GM21737 (cell line): ENCODE measurements around the gene HDX.
"Not testable (repeated sequence)": the region's sequence is repeated elsewhere in the genome, so short reads cannot be mapped to it uniquely, and the experiment has no call there.

Experiments used
- ATAC-seq: cut with Tn5 transposase; IDR thresholded peaks from one replicate; pipeline ENCODE4 v1.9.1; 2021; ENCODE audit warnings: mild to moderate bottlenecking, moderate library complexity; ENCODE audit not compliant: unreplicated experiment

Gene HDX, protein sequence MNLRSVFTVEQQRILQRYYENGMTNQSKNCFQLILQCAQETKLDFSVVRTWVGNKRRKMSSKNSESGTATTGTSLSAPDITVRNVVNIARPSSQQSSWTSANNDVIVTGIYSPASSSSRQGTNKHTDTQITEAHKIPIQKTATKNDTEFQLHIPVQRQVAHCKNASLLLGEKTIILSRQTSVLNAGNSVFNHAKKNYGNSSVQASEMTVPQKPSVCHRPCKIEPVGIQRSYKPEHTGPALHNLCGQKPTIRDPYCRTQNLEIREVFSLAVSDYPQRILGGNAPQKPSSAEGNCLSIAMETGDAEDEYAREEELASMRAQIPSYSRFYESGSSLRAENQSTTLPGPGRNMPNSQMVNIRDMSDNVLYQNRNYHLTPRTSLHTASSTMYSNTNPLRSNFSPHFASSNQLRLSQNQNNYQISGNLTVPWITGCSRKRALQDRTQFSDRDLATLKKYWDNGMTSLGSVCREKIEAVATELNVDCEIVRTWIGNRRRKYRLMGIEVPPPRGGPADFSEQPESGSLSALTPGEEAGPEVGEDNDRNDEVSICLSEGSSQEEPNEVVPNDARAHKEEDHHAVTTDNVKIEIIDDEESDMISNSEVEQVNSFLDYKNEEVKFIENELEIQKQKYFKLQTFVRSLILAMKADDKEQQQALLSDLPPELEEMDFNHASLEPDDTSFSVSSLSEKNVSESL

DNA sequence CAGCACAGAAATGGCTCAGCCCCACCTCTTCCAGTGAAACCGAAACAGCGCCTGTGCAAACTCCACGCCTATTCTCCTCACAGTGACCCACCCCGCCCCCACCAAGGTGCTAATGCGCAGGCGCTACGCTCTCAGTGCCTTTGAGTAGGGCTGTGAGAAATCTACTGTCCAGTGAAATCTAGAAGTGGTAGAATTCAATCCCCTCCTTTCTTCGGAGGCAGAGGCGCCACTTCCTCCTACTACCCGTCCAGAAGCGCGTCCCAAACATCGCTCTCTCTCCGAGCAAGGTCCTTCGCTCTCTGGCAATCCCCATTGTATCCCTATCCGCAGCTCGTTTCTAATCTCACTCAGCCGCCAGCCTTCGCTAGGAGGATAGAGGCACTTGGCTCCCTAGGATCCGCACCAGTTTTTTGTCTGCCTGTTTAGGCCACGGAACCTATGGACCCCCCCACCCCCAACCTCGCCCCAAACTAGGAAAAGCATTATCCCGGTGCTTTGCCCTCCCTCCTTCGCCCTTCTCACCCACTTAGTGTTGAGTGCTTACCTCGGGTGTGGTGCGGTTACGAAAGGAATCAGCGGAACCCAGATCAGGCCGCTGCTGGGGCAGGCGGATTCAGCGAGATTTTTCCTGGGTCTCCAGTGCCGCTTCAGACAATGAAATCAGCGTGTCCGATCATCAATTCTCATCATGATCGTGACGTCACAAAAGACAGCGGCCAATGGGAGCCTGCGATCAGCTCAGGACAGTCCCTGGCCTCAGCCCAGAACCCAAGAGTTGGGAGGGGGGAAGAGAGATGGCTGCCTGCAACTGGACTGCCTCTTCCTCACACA is at the start of gene HDX:
Gene HDX (minus strand): TSS at position 656 of the 831 bp plus-strand sequence. CDS start 27,056 bp downstream, outside the sequence.
- ATAC-seq: peak; percentile 98

DNA sequence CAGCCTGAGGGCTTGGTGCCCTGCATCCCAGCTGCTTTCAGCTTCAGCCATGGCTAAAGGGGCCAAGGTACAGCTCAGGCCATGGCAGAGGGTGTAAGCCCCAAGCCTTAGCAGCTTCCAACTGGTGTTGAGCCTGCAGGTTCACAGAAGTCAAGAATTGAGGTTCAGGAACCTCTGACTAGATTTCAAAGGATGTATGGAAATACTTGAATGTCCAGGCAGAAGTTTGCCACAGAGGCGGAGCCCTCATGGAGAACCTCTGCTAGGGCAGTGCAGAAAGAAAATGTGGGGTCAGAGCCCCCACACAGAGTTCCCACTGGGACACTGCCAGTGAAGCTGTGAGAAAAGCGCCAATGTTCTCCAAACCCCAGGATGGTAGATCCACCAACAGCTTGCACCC is 39.1 kb upstream of the HDX start:
- not testable (repeated sequence) for ATAC-seq

DNA sequence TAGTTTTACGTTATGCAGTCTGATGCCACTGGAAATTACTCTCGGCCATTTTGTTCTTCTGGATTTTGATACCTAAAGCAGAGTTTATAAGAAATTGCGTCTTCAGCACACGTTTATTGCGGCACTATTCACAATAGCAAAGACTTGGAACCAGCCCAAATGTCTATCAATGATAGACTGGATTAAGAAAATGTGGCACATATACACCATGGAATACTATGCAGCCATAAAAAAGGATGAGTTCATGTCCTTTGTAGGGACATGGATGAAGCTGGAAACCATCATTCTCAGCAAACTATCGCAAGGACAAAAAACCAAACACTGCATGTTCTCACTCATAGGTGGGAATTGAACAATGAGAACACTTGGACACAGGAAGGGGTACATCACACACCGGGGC is 35.4 kb upstream of the HDX start:
- ATAC-seq: not testable (repeated sequence)

DNA sequence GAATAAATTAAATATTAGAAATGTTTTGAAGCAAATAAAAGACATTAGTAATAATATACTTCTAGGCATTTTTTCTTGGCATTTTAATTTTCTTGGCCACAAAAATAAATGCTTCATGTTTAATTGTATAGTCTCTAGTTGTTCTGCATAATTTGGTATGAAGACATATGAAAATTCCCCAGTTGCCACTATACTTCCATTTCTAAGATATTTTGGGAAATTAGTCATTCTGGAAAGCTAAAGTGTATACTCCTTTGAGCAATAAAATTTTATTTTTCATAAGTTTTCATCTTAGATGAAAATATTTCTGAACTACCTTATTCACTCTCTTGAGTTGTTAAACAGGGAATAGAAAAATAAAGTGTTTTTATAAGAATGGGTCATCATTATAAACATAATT is 13.8 kb downstream of the HDX start:
- no peak for ATAC-seq

DNA sequence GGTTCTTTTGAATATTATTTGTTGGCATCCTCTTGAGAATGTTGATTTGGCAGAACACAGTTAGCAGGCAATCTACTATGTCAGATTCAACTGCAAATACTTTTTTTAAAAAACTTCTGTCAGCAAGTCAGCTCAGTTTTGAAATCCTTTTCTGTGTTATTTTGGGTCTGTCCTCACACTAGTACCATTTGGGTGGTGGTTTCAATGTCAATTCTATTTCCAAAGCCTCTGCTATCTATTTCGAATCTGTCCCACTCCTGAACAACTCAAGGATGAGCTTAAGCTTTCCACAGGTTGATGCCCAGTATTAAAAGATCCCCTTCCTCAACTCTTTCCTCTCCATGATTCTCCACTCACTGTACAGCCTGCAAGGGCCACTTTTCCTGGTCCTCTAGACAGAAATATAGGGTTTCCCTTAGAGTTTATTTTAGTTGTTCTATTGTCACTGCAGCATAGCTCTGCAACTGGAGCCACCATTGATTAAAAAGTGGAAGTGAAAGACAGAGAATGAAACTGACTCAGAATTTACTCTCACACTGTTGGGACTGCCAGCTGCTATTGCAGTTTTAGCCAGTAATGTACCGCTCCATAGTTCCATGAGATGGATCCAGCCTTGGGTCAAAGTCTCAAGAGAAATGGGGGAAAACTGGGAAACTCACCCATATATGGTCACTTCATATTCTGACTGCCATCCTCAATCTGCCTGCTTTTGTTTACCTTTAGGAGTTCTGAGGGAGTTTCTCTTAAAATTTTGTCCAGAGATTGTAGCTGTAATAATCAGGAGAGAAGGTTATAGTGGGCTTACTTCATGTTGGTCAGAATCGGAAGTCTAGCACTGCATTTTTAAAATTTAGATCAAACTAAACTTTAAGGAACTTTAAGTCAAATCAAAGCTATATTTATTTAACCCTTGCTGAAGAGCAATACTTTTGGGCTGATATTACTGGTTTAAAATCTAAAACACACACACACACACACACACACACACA is 14.6 kb downstream of the HDX start:
- peak; percentile 98 for ATAC-seq

DNA sequence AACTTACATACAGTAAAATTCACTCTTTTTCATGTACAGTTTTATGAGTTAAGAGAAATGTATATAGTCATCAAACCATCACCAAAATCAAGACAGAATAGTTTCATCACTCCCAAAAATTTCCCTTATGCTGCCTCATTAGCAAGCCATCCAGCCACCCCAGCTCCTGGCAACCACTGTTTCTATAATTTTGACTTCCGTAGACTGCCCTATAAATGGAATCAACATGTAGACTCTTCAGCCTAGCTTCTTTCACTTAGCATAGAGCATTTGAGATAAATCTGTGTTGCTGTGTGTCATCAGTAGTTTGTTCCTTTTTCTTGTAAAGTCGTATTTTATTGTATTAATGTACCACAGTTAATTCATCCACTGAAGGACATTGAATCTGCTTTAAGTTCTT is 23.2 kb downstream of the HDX start:
- no peak for ATAC-seq

DNA sequence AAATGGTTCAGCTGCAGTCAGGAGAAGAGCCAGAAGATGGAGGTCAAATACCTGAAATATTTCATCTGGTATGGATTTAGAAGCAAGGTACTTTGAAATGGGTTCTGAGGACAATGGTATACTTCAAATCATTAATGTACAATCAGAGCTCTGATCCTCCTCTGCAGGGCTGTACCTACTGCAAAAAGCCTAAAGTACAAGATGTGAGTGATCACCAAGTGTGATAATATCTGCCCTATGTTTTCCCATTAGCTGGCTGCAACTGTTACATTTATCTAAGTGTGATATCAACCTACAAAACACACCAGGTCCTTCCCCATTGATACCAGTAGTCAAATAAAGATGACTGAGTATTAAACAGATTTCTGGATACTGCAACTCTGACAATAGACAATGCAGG is 25.1 kb downstream of the HDX start:
- no peak for ATAC-seq

DNA sequence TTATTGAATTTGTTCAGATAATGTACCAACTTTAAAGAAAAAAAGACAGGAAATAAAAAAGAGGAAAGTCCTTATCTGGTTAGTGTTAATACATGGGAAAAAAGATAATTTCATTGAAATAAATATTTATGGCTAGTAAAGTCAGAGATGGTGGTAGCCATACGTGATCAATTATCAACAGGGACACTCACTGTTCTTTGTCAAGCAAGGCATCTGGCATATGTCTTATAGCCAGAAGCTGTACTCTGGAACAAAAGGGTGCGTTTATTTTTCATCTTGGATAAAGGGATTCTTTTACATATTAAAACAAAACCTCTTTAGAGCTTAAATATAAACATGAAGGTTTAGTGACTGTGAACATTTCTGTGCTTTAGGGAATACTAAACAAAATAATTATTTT is 26.7 kb downstream of the HDX start:
- ATAC-seq: no peak

DNA sequence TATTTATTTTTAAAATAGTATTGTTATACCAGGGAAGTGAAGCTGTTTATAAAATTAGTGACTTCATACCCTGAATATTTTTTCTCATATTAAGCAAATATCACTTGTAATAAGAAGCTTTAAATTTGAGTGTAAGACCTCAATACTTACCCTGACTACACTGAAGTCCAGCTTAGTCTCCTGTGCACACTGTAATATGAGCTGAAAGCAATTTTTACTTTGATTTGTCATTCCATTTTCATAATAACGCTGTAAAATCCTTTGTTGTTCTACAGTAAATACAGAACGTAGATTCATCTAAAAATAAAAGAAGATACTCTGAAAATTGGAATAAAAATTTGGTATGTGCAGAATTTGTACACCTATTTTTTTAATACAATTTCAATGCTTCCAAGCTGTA is 27.2 kb downstream of the HDX start:
- ATAC-seq: no peak

DNA sequence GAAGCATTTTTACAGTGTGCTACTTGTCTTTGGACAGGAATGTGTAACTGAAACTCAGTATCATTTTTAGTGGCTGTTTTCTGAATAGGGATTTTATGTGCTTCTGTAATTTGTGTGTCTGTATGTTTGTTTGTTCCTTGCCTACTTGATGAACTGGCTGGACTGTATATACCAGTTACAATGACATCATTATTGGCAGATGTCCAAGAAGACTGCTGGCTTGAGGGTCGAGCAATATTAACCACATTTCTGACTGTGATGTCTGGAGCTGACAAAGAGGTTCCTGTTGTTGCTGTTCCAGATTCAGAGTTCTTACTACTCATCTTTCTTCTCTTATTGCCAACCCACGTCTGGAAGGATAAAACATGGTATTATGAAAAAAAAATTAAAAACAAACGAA is 33.0 kb downstream of the HDX start:
- ATAC-seq: no peak

DNA sequence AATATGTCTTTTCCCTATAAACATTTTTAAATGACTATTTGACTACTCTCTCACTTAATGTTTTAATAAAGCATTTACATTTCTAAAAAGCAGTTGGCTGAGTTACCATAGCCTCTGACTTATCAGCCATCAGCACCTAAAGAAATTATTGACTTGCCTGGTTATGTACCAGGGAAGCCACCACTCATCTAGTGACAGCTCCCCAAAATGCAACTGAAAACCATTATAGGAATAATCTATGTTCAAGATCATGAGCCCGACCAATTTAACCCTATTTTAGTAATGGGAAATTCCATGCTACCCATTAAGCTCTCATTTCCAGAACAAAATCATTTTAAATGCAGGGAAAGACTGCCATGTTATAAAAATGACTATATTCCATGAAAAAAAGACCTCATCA is 34.4 kb downstream of the HDX start:
- ATAC-seq: no peak

DNA sequence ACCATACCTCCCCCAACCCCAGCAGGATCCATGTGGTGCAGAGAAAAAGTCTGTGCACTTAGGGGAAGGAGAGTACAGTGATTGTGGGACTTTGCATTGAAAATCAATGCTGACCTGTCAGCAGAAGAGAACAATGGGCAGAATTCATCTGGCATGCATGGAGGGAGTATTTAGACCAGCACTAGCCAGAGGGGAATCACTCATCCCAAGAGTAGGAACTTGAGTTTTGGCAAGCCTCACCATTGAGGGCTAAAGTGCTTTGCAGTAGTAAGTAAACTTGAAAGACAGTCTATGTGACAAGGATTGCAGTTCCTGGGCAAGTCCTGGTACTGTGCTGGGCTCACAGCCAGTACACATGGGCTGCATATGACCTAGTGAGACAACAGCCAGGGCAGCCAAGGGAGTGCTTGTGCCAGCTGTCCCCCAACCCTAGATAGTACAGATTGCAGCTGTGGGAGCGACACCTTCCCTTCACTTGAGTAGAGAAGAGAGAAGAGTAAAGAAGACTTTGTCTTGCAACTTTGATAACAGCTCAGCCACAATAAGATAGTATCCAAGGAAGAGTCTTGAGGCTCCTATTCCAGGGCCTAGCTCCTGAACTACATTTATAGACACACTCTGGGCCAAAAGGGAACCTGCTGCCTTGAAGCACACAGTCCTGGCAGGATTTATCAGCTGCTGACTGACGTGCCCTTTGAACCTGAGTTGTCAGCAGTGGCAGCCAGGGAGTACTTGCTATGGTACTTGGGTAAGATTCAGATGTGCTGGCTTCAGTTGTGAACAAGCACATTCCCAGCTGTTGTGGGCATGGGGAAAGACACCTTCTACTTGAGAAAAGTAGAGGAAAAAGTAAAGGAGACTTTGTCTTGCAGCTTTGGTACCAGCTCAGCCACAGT is 48.7 kb downstream of the HDX start:
- ATAC-seq: no peak

DNA sequence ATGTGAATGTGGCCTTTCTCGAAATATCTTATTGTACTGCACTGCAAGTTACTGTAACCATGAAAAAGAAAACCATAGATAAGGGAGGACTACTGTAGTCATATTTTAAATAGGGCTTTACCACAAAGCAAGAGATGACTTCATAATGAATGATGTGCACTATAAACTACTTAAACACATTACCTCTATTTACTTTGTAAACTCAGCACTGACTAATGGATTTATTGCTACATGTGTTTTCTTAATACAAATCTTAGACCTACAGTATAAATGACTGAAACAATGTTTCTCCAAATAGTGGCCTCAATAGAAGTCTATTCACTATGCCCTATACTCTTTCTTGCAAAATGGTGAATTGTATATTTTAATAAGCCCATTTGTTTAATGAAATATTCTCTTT is 61.1 kb downstream of the HDX start:
- ATAC-seq: no peak

DNA sequence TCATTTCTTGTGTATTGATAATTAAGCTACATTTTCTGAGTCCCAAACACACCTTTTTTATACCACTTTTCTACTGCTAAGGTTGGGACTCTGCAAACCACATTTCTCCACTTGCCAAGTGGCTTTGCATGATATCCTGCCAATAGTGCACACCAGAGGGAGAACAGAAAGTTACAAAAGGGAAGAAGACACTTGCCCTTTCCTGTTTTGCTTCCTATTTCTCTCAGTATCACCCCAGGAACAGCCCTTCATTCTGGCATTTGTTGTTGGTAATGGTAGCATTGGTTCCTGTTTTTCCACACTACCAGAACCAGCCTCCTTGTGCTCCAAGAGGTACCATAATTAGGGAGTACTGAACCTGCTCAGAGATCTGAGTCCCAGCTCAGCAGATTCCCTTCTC is 87.1 kb downstream of the HDX start:
- ATAC-seq: no peak

DNA sequence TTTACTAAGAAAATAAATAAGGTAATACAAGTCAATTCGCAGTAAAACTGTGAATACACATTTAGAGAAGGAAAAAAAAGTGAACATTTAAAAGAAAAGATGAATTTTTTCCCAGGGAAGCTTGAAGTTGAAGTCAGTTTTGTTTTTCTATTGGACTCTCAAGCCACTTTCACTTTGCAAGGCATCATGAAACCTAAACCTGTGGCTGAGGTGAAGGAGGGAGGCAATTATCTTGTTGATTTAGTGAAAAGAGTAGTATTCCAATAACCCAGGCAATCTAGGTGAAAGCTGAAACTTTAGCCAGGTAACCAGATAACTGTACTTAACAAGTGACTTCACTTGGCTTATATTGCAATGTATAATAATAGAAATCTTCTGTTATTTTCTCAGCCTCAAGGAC is 138.6 kb downstream of the HDX start:
- no peak for ATAC-seq

DNA sequence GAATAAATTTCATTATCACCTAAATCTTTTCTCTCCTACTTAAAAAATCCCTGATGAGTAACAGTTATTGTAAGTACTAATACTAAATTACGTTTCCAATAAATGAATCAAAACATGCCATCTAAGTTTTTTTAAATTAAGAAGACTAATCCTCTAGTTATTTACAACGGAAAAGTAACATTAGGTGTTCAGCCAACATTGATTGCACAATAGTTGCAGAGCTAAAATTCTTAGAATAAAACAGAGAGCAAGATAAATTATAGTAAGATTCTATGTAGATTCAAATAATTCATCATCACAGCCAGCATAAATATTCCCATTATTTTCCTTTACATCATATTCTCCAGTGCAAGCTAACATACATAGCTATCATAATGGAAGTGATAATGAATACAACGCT is 139.2 kb downstream of the HDX start:
- no peak for ATAC-seq

DNA sequence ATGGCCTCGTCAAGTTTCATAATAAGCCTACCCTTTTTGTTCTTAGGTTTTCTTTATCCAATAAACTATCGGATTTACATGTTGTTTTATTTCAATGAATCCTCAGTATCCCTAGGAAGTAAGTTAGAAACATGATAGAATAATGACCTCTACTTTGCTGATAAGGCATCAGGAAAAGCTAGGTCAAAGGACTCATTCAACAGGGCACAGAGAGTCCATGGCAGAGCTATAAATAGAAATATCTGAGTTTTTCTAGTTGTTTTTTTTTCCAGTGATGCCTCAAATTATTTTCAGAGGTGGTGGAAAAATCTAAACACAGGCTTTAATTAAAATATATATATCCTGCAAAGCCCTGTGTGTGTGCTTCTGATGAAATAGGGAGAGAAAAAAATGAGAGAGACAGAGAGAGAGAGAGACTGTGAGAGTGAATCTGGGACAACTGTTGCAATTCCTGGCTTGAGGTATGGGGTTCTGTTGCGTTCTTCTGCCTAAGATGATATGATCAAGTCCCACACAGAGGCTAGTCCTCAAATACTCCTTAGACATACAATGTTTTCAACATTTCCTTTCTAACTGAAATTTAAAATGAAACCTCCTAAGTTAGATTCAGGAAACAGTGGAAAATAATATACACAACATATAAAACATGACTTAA is 139.9 kb downstream of the HDX start:
- ATAC-seq: no peak

DNA sequence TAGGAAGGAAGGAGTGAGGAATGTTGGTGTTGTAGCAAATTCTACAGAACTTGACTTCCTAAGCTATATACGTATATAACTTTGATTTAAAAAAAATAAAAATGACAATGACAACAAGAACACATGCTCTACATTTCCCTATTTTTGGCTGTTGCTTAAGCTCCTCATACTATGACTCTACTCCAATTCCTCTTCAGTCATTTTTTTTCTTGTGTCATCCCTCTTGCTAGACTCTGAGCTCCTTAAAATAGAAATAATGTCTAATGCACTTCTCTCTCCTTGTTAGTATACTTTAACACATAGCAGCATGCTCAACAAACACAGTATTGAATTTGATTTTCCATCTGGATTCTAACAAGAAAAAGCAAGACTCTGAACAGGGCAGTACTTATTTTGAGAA is 144.0 kb downstream of the HDX start:
- ATAC-seq: no peak

DNA sequence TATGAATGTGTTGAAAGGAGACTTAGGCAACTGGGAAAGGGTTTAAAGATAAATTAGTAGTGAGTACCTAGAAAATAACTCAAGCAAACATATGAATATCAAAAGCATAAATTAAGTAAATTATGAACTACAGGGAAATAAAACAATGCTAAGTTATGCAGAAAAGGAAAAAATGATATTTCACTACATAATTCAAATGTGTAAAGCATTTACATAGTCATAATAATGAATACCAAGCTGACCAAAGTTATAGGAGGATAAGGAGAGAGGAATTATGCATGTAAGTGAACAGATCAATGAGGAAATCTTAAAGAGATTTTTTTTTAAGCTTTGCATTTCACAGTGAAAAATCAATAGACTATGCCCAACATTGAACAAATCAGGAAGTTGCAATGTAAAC is 145.0 kb downstream of the HDX start:
- ATAC-seq: no peak
